ENCODE results near the gene AP1M1.

The AP1M1 gene

GRCh38 chr19:16185123-16185767 is 12.5 kb upstream of the AP1M1 start, which contains the start of gene FAM32A:
TSS of gene FAM32A (plus strand) at chr19:16185410. CDS start at chr19:16185443, 33 bp downstream.
- peak; percentile 98 to 99 for DNase-seq (ENCODE audit: low read depth in 2 of 2)

- DNase-seq (ENCODE audit: low read depth in 2 of 2), result peak in 1 of 2 donors; percentile 27
Observed at GRCh38 chr19:16185768-16186123, 12.0 kb upstream of the AP1M1 start.

- no peak for DNase-seq (ENCODE audit: low read depth in 2 of 2)
Observed at GRCh38 chr19:16188521-16188920, 9.2 kb upstream of the AP1M1 start.

- no peak for DNase-seq (ENCODE audit: low read depth in 2 of 2)
Observed at GRCh38 chr19:16190198-16190597, 7.5 kb upstream of the AP1M1 start.

GRCh38 chr19:16190736-16191135 is 7.0 kb upstream of the AP1M1 start:
- no peak for DNase-seq (ENCODE audit: low read depth in 2 of 2)

- no peak for DNase-seq (ENCODE audit: low read depth in 2 of 2)
Observed at GRCh38 chr19:16191216-16191908, 6.3 kb upstream of the AP1M1 start.

GRCh38 chr19:16193466-16193865 is 4.2 kb upstream of the AP1M1 start:
- DNase-seq (ENCODE audit: low read depth in 2 of 2), result no peak

GRCh38 chr19:16197188-16197621 is 506 bp upstream of the AP1M1 start:
- no peak for DNase-seq (ENCODE audit: low read depth in 2 of 2)

GRCh38 chr19:16198370-16198651 is 600 bp downstream of the AP1M1 start:
- no peak for DNase-seq (ENCODE audit: low read depth in 2 of 2)

- no peak for DNase-seq (ENCODE audit: low read depth in 2 of 2)
Observed at GRCh38 chr19:16199275-16199932, 1.7 kb downstream of the AP1M1 start.

- DNase-seq (ENCODE audit: low read depth in 2 of 2), result no peak
Observed at GRCh38 chr19:16200038-16201010, 2.6 kb downstream of the AP1M1 start.

GRCh38 chr19:16201011-16201391 is 3.3 kb downstream of the AP1M1 start:
- DNase-seq (ENCODE audit: low read depth in 2 of 2), result no peak

- DNase-seq (ENCODE audit: low read depth in 2 of 2), result no peak
Observed at GRCh38 chr19:16202320-16203255, 4.9 kb downstream of the AP1M1 start.

- no peak for DNase-seq (ENCODE audit: low read depth in 2 of 2)
Observed at GRCh38 chr19:16203256-16204004, 5.7 kb downstream of the AP1M1 start.

GRCh38 chr19:16204005-16204294 is 6.2 kb downstream of the AP1M1 start:
- DNase-seq (ENCODE audit: low read depth in 2 of 2), result no peak

- DNase-seq (ENCODE audit: low read depth in 2 of 2), result no peak
Observed at GRCh38 chr19:16205205-16206045, 7.7 kb downstream of the AP1M1 start.

- DNase-seq (ENCODE audit: low read depth in 2 of 2), result no peak
Observed at GRCh38 chr19:16206046-16206605, 8.4 kb downstream of the AP1M1 start.

- no peak for DNase-seq (ENCODE audit: low read depth in 2 of 2)
Observed at GRCh38 chr19:16206637-16207036, 8.9 kb downstream of the AP1M1 start.

- DNase-seq (ENCODE audit: low read depth in 2 of 2), result no peak
Observed at GRCh38 chr19:16207063-16207462, 9.4 kb downstream of the AP1M1 start.
